ENCODE measurements around the gene CLEC18A.
A peak's percentile ranks its signal among the peaks of the same experiment; 100 is the strongest.
"Not testable (repeated sequence)": the region's sequence is repeated elsewhere in the genome, so short reads cannot be mapped to it uniquely, and the experiment has no call there.

CLEC18A gene

GRCh38 chr16:69950411-69950810 is 723 bp upstream of the CLEC18A start:
- H3K27ac Mint-ChIP-seq; H3K4me3 Mint-ChIP-seq; intact Hi-C loops (cut with micrococcal nuclease); H3K27me3 Mint-ChIP-seq; H3K36me3 Mint-ChIP-seq (ENCODE audit: low read depth); H3K4me1 Mint-ChIP-seq (ENCODE audit: low read depth); H3K9me3 Mint-ChIP-seq: not testable (repeated sequence)

GRCh38 chr16:69951672-69952031 is 518 bp downstream of the CLEC18A start:
- H3K27ac Mint-ChIP-seq; intact Hi-C loops (cut with micrococcal nuclease); H3K27me3 Mint-ChIP-seq; H3K4me1 Mint-ChIP-seq (ENCODE audit: low read depth); H3K9me3 Mint-ChIP-seq; H3K36me3 Mint-ChIP-seq (ENCODE audit: low read depth); H3K4me3 Mint-ChIP-seq: not testable (repeated sequence)

- H3K27me3 Mint-ChIP-seq; intact Hi-C loops (cut with micrococcal nuclease); H3K4me1 Mint-ChIP-seq (ENCODE audit: low read depth); H3K9me3 Mint-ChIP-seq; H3K4me3 Mint-ChIP-seq; H3K27ac Mint-ChIP-seq; H3K36me3 Mint-ChIP-seq (ENCODE audit: low read depth): not testable (repeated sequence)
Observed at GRCh38 chr16:69952116-69952515, 982 bp downstream of the CLEC18A start.

GRCh38 chr16:69952572-69953355 is 1.6 kb downstream of the CLEC18A start:
- H3K4me3 Mint-ChIP-seq; H3K27me3 Mint-ChIP-seq; H3K27ac Mint-ChIP-seq; H3K4me1 Mint-ChIP-seq (ENCODE audit: low read depth); H3K36me3 Mint-ChIP-seq (ENCODE audit: low read depth); intact Hi-C loops (cut with micrococcal nuclease); H3K9me3 Mint-ChIP-seq: not testable (repeated sequence)

- H3K27me3 Mint-ChIP-seq; H3K9me3 Mint-ChIP-seq; intact Hi-C loops (cut with micrococcal nuclease); H3K36me3 Mint-ChIP-seq (ENCODE audit: low read depth); H3K4me1 Mint-ChIP-seq (ENCODE audit: low read depth); H3K27ac Mint-ChIP-seq; H3K4me3 Mint-ChIP-seq: not testable (repeated sequence)
Observed at GRCh38 chr16:69954241-69954640, 3.1 kb downstream of the CLEC18A start.

GRCh38 chr16:69963312-69963711 is 12.2 kb downstream of the CLEC18A start:
- intact Hi-C loops (cut with micrococcal nuclease); H3K27ac Mint-ChIP-seq; H3K27me3 Mint-ChIP-seq; H3K4me1 Mint-ChIP-seq (ENCODE audit: low read depth); H3K4me3 Mint-ChIP-seq; H3K9me3 Mint-ChIP-seq; H3K36me3 Mint-ChIP-seq (ENCODE audit: low read depth): not testable (repeated sequence)

GRCh38 chr16:69964960-69965660 is 14.0 kb downstream of the CLEC18A start:
- H3K9me3 Mint-ChIP-seq; intact Hi-C loops (cut with micrococcal nuclease); H3K36me3 Mint-ChIP-seq (ENCODE audit: low read depth); H3K27me3 Mint-ChIP-seq; H3K27ac Mint-ChIP-seq; H3K4me1 Mint-ChIP-seq (ENCODE audit: low read depth): not testable (repeated sequence)
- H3K4me3 Mint-ChIP-seq = peak overlapping the region; percentile 46

GRCh38 chr16:69965661-69966054 is 14.5 kb downstream of the CLEC18A start:
- H3K36me3 Mint-ChIP-seq (ENCODE audit: low read depth); H3K4me1 Mint-ChIP-seq (ENCODE audit: low read depth); H3K4me3 Mint-ChIP-seq; intact Hi-C loops (cut with micrococcal nuclease); H3K27me3 Mint-ChIP-seq; H3K27ac Mint-ChIP-seq; H3K9me3 Mint-ChIP-seq: not testable (repeated sequence)

- H3K9me3 Mint-ChIP-seq; H3K36me3 Mint-ChIP-seq (ENCODE audit: low read depth); H3K27ac Mint-ChIP-seq; H3K27me3 Mint-ChIP-seq; H3K4me3 Mint-ChIP-seq; H3K4me1 Mint-ChIP-seq (ENCODE audit: low read depth); intact Hi-C loops (cut with micrococcal nuclease): not testable (repeated sequence)
Observed at GRCh38 chr16:69967688-69968087, 16.6 kb downstream of the CLEC18A start.

- H3K36me3 Mint-ChIP-seq (ENCODE audit: low read depth); H3K9me3 Mint-ChIP-seq; H3K27me3 Mint-ChIP-seq; intact Hi-C loops (cut with micrococcal nuclease); H3K4me1 Mint-ChIP-seq (ENCODE audit: low read depth); H3K4me3 Mint-ChIP-seq; H3K27ac Mint-ChIP-seq: not testable (repeated sequence)
Observed at GRCh38 chr16:69968125-69968524, 17.0 kb downstream of the CLEC18A start.

- intact Hi-C loops (cut with micrococcal nuclease); H3K4me3 Mint-ChIP-seq; H3K27ac Mint-ChIP-seq; H3K36me3 Mint-ChIP-seq (ENCODE audit: low read depth); H3K4me1 Mint-ChIP-seq (ENCODE audit: low read depth); H3K9me3 Mint-ChIP-seq; H3K27me3 Mint-ChIP-seq: not testable (repeated sequence)
Observed at GRCh38 chr16:69969657-69970056, 18.5 kb downstream of the CLEC18A start.

- H3K27ac Mint-ChIP-seq; H3K36me3 Mint-ChIP-seq (ENCODE audit: low read depth); H3K4me1 Mint-ChIP-seq (ENCODE audit: low read depth); H3K9me3 Mint-ChIP-seq; H3K27me3 Mint-ChIP-seq; H3K4me3 Mint-ChIP-seq; intact Hi-C loops (cut with micrococcal nuclease): not testable (repeated sequence)
Observed at GRCh38 chr16:69972120-69972519, 21.0 kb downstream of the CLEC18A start.

- intact Hi-C loops (cut with micrococcal nuclease); H3K4me1 Mint-ChIP-seq (ENCODE audit: low read depth); H3K27ac Mint-ChIP-seq; H3K4me3 Mint-ChIP-seq; H3K9me3 Mint-ChIP-seq; H3K27me3 Mint-ChIP-seq: not testable (repeated sequence)
- peaks cover 10% of the 10 kb centered on the region for H3K36me3 Mint-ChIP-seq (ENCODE audit: low read depth)
Observed at GRCh38 chr16:69972935-69973334, 21.8 kb downstream of the CLEC18A start.

GRCh38 chr16:69985196-69985595 is 34.1 kb downstream of the CLEC18A start:
- not testable (repeated sequence) for H3K27ac Mint-ChIP-seq, H3K9me3 Mint-ChIP-seq

GRCh38 chr16:69997956-69998355 is 46.8 kb downstream of the CLEC18A start:
- H3K4me3 Mint-ChIP-seq; H3K4me1 Mint-ChIP-seq (ENCODE audit: low read depth); H3K9me3 Mint-ChIP-seq; H3K27me3 Mint-ChIP-seq; intact Hi-C loops (cut with micrococcal nuclease); H3K27ac Mint-ChIP-seq: not testable (repeated sequence)
- H3K36me3 Mint-ChIP-seq (ENCODE audit: low read depth) = peaks cover 55% of the 10 kb centered on the region

More at GRCh38 chr16:69985196-69985595, 34.1 kb downstream of the CLEC18A start:
- intact Hi-C loops (cut with micrococcal nuclease); H3K27me3 Mint-ChIP-seq; H3K4me1 Mint-ChIP-seq (ENCODE audit: low read depth); H3K4me3 Mint-ChIP-seq: not testable (repeated sequence)
- H3K36me3 Mint-ChIP-seq (ENCODE audit: low read depth) = peaks cover 55% of the 10 kb centered on the region

All from dendritic cell treated with granulocyte-macrophage colony-stimulating factor and Interleukin-4, amounts not matched to agents 40 ng/mL and 50 ng/mL, for 4 days (primary cell).